ENCODE measurements around the gene ING5.

Gene ING5

GRCh38 chr2:241763551-241764274 is 61.9 kb downstream of the ING5 start:
- DNase-seq = no peak

DNA sequence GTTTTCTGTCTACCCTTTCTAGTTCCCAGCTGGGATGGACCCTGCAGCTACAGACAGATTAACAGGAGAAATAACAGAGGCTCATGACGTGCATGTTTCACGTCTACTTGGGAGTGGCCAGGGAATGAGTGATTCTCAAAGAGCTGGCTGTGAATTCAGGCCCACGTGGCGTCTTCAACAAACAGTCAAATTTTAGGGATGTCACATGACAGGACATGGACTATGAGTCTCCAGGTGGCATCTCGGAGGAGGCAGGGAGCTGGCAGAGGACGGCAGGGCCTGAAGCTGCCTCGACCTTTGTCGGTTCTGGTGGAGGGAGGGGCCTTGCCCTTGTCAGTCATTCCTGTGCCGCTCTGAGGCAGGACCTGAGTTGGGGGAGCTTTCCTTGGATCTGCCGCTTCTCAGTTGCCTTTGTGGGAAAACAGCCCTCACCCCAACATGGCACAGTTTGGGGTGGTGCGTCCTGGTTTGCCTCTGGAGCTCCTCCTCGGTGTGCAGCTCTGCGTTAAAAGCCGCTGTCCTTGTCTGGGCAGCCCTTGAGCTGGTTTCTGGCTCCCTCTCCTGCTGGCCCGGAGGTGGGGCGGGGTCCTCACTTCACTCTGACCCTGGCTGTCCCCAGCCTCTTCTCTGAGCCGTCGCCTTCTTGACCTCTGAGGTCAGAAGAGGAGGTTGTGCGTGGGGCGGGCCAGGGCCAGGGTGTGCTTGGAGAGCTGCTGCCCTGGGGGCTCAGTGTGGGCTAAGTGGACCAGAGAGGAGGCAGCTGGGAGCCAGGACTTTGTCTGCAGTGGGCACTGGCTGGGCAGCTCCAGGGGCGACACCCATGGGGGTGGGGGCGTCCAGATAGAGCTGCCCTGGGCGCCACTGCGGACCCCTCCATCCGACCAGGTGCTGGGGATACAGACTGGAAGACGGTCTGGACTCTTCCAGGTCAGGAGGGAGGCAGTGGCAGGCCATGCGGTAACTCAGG is 62.7 kb downstream of the ING5 start:
- DNase-seq = no peak

DNA sequence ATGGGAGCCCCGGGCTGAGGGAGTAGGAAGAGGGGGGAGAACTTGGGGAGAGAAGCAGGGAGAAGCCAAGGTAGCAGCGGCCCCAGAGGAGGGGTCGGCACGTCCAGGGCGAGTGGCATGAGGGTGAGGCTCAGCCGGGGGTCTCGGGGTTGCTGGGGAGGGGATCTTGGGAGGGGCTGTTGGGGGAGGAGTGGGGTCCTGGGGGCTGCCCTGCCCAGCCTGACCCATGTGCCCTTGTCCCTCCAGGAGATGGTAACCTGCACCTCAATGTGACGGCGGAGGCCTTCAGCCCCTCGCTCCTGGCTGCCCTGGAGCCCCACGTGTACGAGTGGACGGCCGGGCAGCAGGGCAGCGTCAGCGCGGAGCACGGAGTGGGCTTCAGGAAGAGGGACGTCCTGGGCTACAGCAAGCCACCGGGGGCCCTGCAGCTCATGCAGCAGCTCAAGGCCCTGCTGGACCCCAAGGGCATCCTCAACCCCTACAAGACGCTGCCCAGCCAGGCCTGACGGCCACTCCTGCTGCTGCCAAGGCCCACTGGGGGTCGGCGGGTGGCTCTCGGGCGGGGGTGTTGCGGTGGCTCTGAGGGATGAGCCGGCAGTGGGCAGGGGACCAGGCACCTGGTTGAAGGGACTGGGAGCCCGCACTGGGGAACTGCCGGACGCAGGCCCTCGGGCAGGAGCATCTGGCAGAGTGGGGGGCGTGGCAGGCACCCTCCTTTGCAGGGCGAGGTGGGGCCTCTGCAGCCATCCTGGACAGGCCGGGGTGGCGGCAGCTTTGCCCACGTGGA is 65.8 kb downstream of the ING5 start:
- no peak for DNase-seq

- no peak for DNase-seq
Measured at GRCh38 chr2:241768251-241768711, 66.4 kb downstream of the ING5 start.

GRCh38 chr2:241768850-241769249 is 67.0 kb downstream of the ING5 start:
- DNase-seq = no peak

DNA sequence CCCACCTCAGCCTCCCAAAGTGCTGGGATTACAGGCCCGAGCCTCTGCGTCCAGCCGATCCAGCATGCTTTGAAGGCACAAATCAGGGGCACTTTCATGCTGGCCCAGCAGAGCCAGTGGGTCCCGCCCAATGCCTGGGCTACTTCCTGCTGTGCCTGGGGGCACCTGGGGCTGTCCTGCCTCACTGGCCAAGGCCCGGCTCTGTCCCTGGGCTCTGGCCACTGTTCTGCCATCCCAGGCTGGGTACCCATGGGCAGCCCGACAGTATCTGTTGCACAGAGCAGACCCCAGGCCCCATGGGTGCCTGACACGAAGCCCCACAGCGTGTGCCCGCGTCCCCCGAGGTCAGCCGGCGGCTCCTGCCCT is 68.0 kb downstream of the ING5 start:
- no peak for DNase-seq

DNA sequence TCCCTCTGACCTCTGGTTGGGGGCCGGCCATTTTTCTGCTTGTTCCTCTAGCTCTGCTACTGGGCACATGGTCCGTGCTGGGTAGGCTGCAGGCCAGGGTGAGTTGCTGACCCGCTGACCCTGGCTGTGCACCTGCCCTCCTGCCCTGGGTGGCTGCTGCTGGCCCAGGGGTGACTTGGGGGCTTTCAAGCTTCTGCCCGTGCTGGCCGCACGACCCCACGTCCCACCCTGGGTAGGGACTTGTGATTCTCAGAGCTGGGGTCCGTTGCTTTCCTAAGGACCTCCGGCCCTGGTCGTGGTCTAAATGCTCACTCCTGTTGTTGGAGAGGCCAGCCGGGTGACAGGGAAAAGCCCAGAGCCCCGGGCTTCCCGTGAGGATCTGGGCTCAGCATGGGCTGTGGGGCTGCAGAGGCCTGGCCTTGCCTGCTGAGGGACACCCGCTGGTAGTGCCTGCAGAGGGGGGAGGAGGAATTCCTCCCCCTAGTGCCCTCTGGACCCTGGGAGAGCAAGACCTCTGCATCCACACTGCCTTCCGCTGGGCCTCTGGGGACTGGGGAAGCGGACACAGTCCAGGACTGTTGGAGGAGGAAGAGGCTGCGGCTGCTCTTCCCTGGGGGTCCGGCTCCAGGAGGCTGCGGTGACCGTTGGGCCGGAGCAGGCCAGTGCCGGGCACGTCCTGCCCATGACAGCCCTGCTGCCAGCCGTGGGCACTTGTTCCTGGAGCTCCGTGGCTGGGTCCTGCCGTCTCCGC is 68.5 kb downstream of the ING5 start:
- no peak for DNase-seq

GRCh38 chr2:241770936-241771285 is 69.1 kb downstream of the ING5 start:
- DNase-seq = no peak

- DNase-seq = no peak
Measured at GRCh38 chr2:241771286-241772062, 69.6 kb downstream of the ING5 start.

GRCh38 chr2:241772063-241772499 is 70.2 kb downstream of the ING5 start:
- DNase-seq = no peak

- no peak for DNase-seq
Measured at GRCh38 chr2:241773511-241774418, 71.9 kb downstream of the ING5 start.

DNA sequence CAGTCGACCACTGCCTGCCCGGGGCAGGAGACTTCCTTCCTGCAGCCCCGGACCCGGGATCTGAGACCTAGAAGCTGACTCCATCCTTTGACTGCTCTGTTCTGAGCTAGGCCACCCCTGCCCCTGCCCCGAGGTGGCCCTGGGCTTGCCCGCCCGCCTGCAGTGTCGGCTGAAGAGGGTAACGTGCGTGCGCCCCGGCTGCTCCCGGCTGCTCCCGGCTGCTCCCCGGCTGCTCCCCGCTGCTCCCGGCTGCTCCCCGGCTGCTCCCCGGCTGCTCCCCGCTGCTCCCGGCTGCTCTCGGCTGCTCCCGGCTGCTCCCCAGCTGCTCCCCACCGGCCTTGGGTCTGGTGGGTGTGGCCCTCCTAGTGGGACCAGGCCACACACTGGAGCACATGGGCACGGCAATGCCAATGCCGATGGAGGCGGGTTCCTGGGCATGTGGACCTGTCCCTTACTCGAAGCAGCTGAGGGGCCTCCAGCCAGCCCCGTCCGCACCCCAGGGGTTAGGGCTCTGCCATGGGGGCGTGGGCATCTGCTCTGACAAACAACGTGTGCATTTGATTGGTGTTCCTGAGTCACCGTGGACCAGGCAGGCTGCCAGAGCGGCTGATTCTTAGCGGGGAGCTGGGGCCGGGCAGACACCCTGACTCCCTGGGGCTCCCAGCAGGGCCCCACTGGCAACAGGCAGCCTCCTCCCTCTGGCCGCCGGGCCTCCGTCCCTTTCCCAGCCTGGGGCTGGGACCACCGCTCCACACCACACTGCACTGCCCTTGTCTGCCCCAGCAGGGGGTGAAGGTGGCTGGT is 72.8 kb downstream of the ING5 start:
- no peak for DNase-seq

- DNase-seq = no peak
Measured at GRCh38 chr2:241775223-241776177, 73.7 kb downstream of the ING5 start.

DNA sequence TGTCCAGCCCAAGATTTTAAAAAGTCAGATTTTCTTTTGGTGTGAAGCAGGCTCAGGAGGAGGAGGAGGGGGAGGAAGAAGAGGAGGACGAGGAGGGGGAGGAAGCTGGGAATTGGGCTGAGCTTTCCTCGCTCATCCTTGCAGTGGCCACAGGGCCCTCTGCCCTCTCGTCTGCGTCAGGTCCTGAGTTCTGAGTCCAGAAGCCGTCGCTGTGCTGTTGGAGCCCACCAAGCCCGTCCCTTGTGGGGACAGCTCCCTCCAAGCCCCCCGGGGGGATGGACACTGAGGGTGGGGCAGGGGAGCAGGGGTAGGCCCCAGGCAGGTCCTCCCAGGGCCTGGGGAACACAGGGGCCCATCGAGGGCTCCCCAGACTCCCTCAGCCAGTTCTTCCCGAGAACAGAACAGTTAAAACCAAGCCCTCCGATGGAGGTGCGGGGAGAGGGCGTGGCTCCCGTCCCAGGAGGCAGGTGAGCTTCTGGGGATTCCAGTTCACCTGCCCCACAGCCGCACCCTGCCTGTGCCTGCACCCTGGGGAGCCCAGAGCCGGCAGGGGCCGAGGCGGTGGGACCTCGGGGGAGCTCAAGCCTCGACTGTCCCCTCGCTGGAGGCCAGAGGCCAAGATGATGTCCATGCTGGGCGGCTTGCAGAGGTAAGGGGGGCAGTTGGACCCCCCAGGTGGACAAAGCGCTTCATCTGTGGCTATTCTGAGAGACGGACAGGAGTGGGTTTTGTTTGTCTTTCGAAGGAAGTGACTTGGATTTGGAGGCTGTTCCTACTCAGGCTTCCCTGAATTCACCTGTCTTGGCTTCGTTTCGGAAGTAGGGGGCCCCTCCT is 74.7 kb downstream of the ING5 start, which contains the start of gene GAL3ST2:
Gene GAL3ST2, plus strand, starts transcription at position 487 of the 834 bp plus-strand sequence. Its CDS starts 134 bp downstream, at position 621.
- no peak for DNase-seq

DNA sequence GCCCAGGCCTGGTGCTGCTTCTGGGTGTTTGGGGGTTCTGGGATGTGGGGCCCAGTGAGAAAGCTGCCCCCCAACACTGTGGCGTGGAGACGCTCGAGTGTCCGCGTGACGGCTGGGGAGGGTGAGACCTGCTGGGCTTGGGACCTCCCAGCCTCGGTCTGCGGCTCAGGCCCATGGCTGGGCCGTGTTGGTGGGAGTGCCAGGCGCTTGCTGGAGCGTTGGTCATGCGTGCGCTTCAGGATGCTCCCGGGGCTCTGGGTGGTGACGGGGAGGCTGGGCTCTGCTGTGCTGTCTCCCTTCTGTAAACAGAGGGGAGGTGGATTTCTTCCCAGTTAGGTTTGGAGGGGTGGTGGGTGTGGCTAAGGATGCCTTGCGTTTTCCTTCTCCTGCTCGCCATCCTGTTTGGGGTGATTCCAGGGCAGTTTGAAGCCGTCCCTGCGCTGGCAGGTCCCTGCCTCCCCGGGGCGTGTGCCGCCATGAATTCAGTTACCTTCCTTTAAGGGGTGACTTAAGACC is 75.4 kb downstream of the ING5 start:
- no peak for DNase-seq

GRCh38 chr2:241777686-241778627 is 76.1 kb downstream of the ING5 start:
- DNase-seq = no peak

All from NCI-H187 treated with DMSO at 0.1 percent for 48 hours (cell line).